Common myeloid progenitor, CD34-positive (primary cell): ENCODE measurements around the gene RPLP1.
A peak's percentile ranks its signal among the peaks of the same experiment; 100 is the strongest.
"Not testable (repeated sequence)": the region's sequence is repeated elsewhere in the genome, so short reads cannot be mapped to it uniquely, and the experiment has no call there.

ENCODE experiments used
- CTCF ChIA-PET: fragments of 350-600 bp; sonication (Branson Sonifier 250); formaldehyde crosslinking; loops from one replicate; lab custom pipeline; 2021; ENCODE audit warnings: antibody characterized with exemption; lab: Charles Lee
- POLR2A ChIA-PET: fragments of 350-600 bp; sonication (Branson Sonifier 250); formaldehyde crosslinking; loops from one replicate; lab custom pipeline; 2021; ENCODE audit warnings: antibody characterized with exemption; lab: Charles Lee
- DNase-seq, 3 donors: peaks; one replicate each; pipeline versions ENCODE4 v3.0.0 to v3.0.0-alpha.2; 2013
- H3K27ac ChIP-seq, 2 experiments: 1 replicate in 1 of 2; 2 replicates in 1 of 2; pipeline ENCODE4 v1.7.0; 2013; ENCODE audit warnings: inconsistent platforms in 2 of 2, low read length in 2 of 2, mild to moderate bottlenecking in 2 of 2, low read depth in 1 of 2, moderate library complexity in 1 of 2; ENCODE audit not compliant: severe bottlenecking in 2 of 2, insufficient read depth in 1 of 2, poor library complexity in 1 of 2
- H3K27me3 ChIP-seq, 5 experiments: replicated peaks in 2 of 5; 1 replicate in 3 of 5; 2 replicates in 2 of 5; pipeline versions ENCODE4 v1.6.1 to v1.7.0; 2013; ENCODE audit warnings: low read length in 4 of 5, mild to moderate bottlenecking in 2 of 5, moderate library complexity in 2 of 5, inconsistent platforms in 1 of 5; ENCODE audit not compliant: insufficient read depth in 5 of 5, control insufficient read depth in 4 of 5
- H3K36me3 ChIP-seq, 4 experiments: 1 replicate in 2 of 4; 2 replicates in 2 of 4; pipeline versions ENCODE4 v1.6.1 to v1.7.0; 2013; ENCODE audit warnings: low read length in 3 of 4, control low read depth in 1 of 4, mild to moderate bottlenecking in 1 of 4; ENCODE audit not compliant: control insufficient read depth in 4 of 4, insufficient read depth in 4 of 4
- H3K4me1 ChIP-seq, 4 experiments: 1 replicate in 3 of 4; 2 replicates in 1 of 4; pipeline versions ENCODE4 v1.6.1 to v1.7.1; 2013; ENCODE audit warnings: low read length in 3 of 4, mild to moderate bottlenecking in 3 of 4, control low read depth in 1 of 4, inconsistent platforms in 1 of 4, moderate library complexity in 1 of 4; ENCODE audit not compliant: control insufficient read depth in 4 of 4, insufficient read depth in 4 of 4; ENCODE audit errors: control extremely low read depth in 1 of 4
- H3K4me3 ChIP-seq, 7 experiments: 1 replicate in 4 of 7; 2 replicates in 3 of 7; pipeline versions ENCODE4 v1.5.1 to v1.7.0; 2013; ENCODE audit warnings: mild to moderate bottlenecking in 7 of 7, low read length in 6 of 7, moderate library complexity in 6 of 7, inconsistent platforms in 2 of 7, low read depth in 2 of 7, control low read depth in 1 of 7; ENCODE audit not compliant: insufficient read depth in 4 of 7, control insufficient read depth in 1 of 7; ENCODE audit errors: extremely low read depth in 1 of 7
- H3K9me3 ChIP-seq, 5 experiments: 1 replicate in 4 of 5; 2 replicates in 1 of 5; pipeline versions ENCODE4 v1.6.1 to v1.7.1; 2013; ENCODE audit warnings: low read length in 4 of 5, mild to moderate bottlenecking in 2 of 5, inconsistent platforms in 1 of 5, low read depth in 1 of 5, moderate library complexity in 1 of 5; ENCODE audit not compliant: control insufficient read depth in 4 of 5, insufficient read depth in 2 of 5; ENCODE audit errors: control extremely low read depth in 1 of 5
- WGBS: methylation state at CpG from one replicate; pipeline ENCODE4 v1.1.5; 2013; ENCODE audit not compliant: insufficient coverage; 5-methylcytosine and 5-hydroxymethylcytosine counted together

Gene RPLP1

DNA sequence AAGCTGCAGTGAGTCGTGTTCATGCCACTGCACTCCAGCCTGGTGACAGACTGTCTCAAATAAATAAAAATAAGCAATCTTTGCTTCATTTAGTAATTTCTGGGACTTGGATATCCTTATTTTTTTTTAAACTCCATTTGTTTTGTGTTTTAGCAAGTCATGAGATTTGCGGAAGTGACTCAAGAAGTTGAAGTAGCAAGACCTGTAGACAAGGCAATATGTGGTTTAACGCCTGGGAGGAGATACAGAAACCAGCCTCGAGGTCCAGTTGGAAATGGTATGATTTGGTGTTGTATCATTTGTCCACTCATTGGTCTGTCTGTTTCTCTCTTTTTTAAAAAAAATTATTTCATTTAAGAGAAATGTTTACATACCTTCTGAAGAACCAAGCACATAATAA is 16.6 kb upstream of the RPLP1 start:
- ChIA-PET POLR2A (interaction anchor here (1.5 kb wide), 1 partner anchor 15 kb away, joined by 6 read pairs; no protein-coding TSS in a partner anchor), CTCF (interaction anchor here (0.7 kb wide), 1 partner anchor 42 kb away, joined by 3 read pairs; no protein-coding TSS in a partner anchor)

DNA sequence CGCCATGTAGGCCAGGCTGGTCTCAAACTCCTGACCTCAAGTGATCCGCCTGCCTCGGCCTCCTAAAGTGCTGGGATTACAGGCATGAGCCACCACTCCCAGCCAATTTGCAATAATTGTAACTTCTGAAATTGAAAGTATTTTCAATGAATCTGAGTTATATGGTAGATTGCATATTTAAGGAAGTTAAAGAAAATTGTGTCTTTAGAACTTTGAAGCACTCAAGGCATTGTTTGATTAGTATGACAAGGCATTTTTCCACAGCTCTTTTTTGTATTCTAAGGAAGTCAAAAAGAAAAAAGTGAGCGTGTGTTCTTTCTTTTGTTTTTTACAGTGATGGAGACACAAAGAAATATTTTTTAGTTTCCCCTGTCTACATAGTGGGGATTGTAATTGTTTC is 15.7 kb upstream of the RPLP1 start:
- H3K27ac ChIP-seq, result peak overlapping the region in 1 of 2 experiments; percentile 39
- ChIA-PET POLR2A (interaction anchor here (1.5 kb wide), 1 partner anchor 15 kb away, joined by 6 read pairs; no protein-coding TSS in a partner anchor), CTCF (no interaction called here)
- DNase-seq, result peak in 2 of 3 donors; percentile 80 to 85
- H3K4me3 ChIP-seq, result peak overlapping the region in 2 of 7 experiments; percentile 11 to 26
- H3K9me3 ChIP-seq, result no peaks in the 10 kb centered on the region
- H3K27me3 ChIP-seq, result no peaks in the 10 kb centered on the region
- H3K36me3 ChIP-seq, result peaks cover 9 to 74% (median 25%) of the 10 kb centered on the region in 4 experiments
- 50% methylated on average over 2 of the region's 4 CpGs for WGBS
- peaks cover 0 to 8% (median 2%) of the 10 kb centered on the region in 4 experiments for H3K4me1 ChIP-seq

More for the DNA sequence above, 16.6 kb upstream of the RPLP1 start:
- Histone ChIP-seq H3K27me3 (no peaks in the 10 kb centered on the region), H3K9me3 (no peaks in the 10 kb centered on the region), H3K4me3 (no peak overlapping the region), H3K27ac (no peak overlapping the region), H3K4me1 (peaks cover 0 to 8% (median 2%) of the 10 kb centered on the region in 4 experiments), H3K36me3 (peaks cover 8 to 72% (median 23%) of the 10 kb centered on the region in 4 experiments)
- DNase-seq, result peak in 2 of 3 donors; percentile 20 to 49
- WGBS, result 100% methylated on average over 1 of the region's 4 CpGs

DNA sequence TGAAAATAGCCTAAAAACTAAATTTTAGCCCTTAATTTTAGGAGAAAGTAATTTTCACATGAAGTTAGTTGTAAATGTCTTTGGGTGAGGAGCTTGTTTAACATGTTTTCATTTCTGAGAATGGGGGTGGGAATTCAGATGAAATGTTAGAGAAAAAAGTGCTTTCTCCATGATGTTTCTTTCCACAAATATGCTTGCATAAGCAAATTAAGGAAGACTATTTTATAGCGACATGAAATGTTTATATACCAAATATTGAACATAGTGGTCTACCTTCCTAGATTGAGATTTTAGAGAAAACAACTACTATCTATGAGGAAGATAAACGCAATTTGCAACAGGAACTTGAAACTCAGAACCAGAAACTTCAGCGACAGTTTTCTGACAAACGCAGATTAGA is 13.0 kb upstream of the RPLP1 start:
- no peak overlapping the region for H3K27ac ChIP-seq
- ChIA-PET CTCF (interaction anchor here (0.6 to 1.1 kb wide), 5 partner anchors 11 to 162 kb away, joined by 3 to 4 read pairs (median 3); no protein-coding TSS in a partner anchor), POLR2A (no interaction called here)
- peaks cover 0 to 8% (median 4%) of the 10 kb centered on the region in 4 experiments for H3K4me1 ChIP-seq
- no peaks in the 10 kb centered on the region for H3K9me3 ChIP-seq
- H3K36me3 ChIP-seq, result peaks cover 4 to 62% (median 22%) of the 10 kb centered on the region in 4 experiments
- H3K4me3 ChIP-seq, result no peak overlapping the region
- DNase-seq, result no peak
- H3K27me3 ChIP-seq, result no peaks in the 10 kb centered on the region
- WGBS, result 100% methylated on average over 3 of the region's 4 CpGs

DNA sequence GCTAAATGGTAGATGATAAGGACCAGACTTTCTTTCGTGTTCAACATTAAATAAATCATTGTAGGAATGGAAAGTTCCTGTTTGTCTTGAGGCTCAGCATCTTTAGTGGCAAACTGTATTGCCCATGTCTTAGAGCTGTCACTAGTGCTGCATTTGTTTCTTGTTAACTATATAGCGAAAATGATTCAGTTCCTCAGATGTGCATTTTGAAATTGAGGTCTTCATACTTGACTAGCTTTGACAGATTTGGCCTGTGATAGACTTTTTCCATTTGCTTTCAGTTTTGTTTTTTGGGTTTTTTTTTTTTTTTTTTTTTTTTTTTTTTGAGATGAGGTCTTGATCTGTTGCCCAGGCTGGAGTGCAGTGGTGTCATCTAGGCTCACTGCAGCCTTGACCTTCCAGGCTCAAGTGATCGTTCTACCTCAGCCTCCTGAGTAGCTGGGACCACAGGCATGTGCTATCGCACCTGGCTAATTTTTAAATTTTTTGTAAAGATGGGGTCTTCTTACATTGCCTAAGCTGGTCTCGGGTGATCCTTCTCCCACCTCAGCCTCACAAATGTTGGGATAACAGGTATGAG is 9.5 kb upstream of the RPLP1 start:
- 73% methylated on average over 3 of the region's 5 CpGs for WGBS
- ChIA-PET CTCF (interaction anchor here (0.7 kb wide), 1 partner anchor 22 kb away, joined by 3 read pairs; no protein-coding TSS in a partner anchor), POLR2A (interaction anchor here (1.7 kb wide), 1 partner anchor 9 kb away, joined by 7 read pairs; the partner anchor contains the start of gene RPLP1)
- DNase-seq, result peak in 2 of 3 donors; percentile 46 to 49
- no peak overlapping the region for H3K27ac ChIP-seq
- H3K36me3 ChIP-seq, result peaks cover 8 to 70% (median 23%) of the 10 kb centered on the region in 4 experiments
- no peaks in the 10 kb centered on the region for H3K9me3 ChIP-seq
- no peaks in the 10 kb centered on the region for H3K27me3 ChIP-seq
- peaks cover 0 to 4% (median 0%) of the 10 kb centered on the region in 4 experiments for H3K4me1 ChIP-seq
- H3K4me3 ChIP-seq, result peak overlapping the region in 1 of 7 experiments; percentile 53

DNA sequence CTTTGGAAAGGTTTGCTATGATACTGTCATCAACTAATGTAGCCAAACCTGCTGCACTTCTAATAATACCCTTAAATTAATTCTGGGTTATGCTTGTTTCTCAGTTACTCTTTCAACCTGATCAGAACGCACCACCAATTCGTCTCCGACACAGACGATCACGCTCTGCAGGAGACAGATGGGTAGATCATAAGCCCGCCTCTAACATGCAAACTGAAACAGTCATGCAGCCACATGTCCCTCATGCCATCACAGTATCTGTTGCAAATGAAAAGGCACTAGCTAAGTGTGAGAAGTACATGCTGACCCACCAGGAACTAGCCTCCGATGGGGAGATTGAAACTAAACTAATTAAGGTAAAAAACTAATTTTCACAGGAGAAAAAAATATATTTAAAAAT is 7.9 kb upstream of the RPLP1 start:
- no peak for DNase-seq
- H3K4me3 ChIP-seq, result no peak overlapping the region
- ChIA-PET CTCF (interaction anchor here (2.3 kb wide), 1 partner anchor 10 kb away, joined by 5 read pairs; no protein-coding TSS in a partner anchor), POLR2A (no interaction called here)
- WGBS, result 98% methylated on average over 6 of the region's 7 CpGs
- H3K27me3 ChIP-seq, result no peaks in the 10 kb centered on the region
- peaks cover 7 to 60% (median 21%) of the 10 kb centered on the region in 4 experiments for H3K36me3 ChIP-seq
- H3K27ac ChIP-seq, result no peak overlapping the region
- H3K4me1 ChIP-seq, result peaks cover 0 to 4% (median 0%) of the 10 kb centered on the region in 4 experiments
- H3K9me3 ChIP-seq, result no peaks in the 10 kb centered on the region

DNA sequence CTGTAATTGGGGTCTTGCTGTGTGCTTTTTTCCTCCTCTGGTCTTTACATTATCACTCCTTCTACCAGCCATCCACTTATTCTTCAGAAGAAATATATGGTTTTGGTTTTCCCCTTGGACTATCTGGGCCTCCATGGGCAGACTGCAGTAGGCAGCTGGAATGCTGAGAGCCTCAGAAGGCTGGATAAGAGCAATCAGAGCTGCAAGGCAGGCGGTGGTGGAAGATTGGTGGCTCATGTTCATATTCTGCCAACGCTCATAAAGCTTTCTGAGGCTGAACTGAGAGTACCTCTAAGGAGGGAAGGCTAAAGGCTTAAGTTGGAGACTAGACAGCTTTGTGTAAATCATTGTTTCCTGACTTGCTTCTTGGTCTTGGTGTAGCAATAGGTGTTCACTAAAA is 5.7 kb upstream of the RPLP1 start:
- no peaks in the 10 kb centered on the region for H3K9me3 ChIP-seq
- no peak overlapping the region for H3K27ac ChIP-seq
- ChIA-PET POLR2A (no interaction called here), CTCF (interaction anchor here (0.6 kb wide), 1 partner anchor 9 kb away, joined by 3 read pairs; no protein-coding TSS in a partner anchor)
- H3K36me3 ChIP-seq, result peaks cover 2 to 45% (median 14%) of the 10 kb centered on the region in 4 experiments
- no peak for DNase-seq
- no peaks in the 10 kb centered on the region for H3K27me3 ChIP-seq
- 94% methylated on average over 2 of the region's 2 CpGs for WGBS
- peaks cover 4 to 11% (median 6%) of the 10 kb centered on the region in 4 experiments for H3K4me1 ChIP-seq
- no peak overlapping the region for H3K4me3 ChIP-seq

DNA sequence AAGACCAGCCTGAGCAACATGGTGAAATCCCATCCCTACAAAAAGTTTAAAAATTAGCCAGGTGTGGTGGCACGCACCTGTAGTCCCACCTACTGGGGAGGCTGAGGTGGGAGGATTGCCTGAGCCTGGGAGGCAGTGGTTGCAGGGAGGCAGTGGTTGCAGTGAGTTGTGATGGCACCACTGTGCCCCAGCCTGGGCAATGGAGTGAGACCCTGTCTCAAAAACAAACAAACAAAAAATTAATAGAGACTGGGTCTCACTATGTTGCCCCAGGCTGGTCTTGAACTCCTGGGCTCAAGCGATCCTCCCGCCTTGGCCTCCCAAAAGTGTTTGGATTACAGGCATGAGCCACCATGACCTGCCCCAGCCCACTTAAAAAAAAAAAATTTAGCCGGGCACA is 2.4 kb upstream of the RPLP1 start:
- H3K27me3 ChIP-seq, H3K4me3 ChIP-seq, DNase-seq, H3K27ac ChIP-seq, H3K9me3 ChIP-seq: not testable (repeated sequence)
- ChIA-PET CTCF (interaction anchor here (0.7 kb wide), 1 partner anchor 10 kb away, joined by 3 read pairs; no protein-coding TSS in a partner anchor), POLR2A (interaction anchor here (2.2 kb wide), 1 partner anchor 13 kb away, joined by 6 read pairs; no protein-coding TSS in a partner anchor)
- Histone ChIP-seq H3K36me3 (peaks cover 2 to 50% (median 13%) of the 10 kb centered on the region in 4 experiments), H3K4me1 (peaks cover 12 to 30% (median 26%) of the 10 kb centered on the region in 4 experiments)
- 100% methylated on average over 4 of the region's 4 CpGs for WGBS
